ENCODE data around the gene ANAPC7.

Gene ANAPC7

DNA sequence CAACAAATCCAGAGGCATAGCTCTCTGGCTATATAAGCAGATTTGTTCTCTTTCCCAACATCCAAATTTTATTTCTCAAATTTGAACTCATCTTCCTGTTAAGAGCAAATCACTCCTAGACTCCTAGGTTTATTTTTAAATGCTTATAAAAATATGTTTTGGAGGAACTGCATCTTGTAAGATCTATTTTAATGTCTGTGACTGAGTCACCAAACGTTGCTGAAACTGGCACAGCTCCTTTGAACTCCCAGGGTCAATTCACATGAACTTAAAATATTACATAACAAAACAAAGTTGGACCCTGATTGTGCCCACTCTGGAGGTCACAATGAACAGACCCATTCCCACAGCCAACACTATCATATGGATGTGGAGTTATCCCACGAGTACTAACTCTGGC is 23.9 kb downstream of the ANAPC7 start:
- TF ChIP-seq GATA2 (IDR thresholded peaks at IDR 0.05; ENCODE audit: low read depth, low read length) (no peak), GATA3 (IDR thresholded peaks at IDR 0.05; ENCODE audit: low read depth, low read length) (no peak)

DNA sequence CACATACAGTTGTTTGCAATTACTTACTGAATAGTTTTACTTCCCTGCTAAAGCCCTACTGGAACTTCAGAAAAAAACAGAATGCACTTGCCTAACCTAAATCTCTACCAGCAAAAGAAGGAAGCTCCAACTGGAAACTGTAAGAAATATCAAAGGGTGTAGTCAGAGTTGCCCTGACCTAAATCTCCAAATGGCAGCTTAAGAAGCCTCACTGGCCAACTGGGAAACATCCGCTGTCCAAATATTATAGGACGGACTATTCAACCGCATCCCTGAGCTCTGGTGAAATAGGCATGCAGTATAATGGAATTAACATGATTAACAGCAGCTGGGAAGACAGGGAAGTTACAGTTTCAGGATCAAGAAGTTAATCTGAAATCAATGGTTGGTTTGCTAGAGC is 24.3 kb downstream of the ANAPC7 start:
- TF ChIP-seq GATA3 (IDR thresholded peaks at IDR 0.05; ENCODE audit: low read depth, low read length) = no peak
- no peak for TF ChIP-seq GATA2 (IDR thresholded peaks at IDR 0.05; ENCODE audit: low read depth, low read length)

DNA sequence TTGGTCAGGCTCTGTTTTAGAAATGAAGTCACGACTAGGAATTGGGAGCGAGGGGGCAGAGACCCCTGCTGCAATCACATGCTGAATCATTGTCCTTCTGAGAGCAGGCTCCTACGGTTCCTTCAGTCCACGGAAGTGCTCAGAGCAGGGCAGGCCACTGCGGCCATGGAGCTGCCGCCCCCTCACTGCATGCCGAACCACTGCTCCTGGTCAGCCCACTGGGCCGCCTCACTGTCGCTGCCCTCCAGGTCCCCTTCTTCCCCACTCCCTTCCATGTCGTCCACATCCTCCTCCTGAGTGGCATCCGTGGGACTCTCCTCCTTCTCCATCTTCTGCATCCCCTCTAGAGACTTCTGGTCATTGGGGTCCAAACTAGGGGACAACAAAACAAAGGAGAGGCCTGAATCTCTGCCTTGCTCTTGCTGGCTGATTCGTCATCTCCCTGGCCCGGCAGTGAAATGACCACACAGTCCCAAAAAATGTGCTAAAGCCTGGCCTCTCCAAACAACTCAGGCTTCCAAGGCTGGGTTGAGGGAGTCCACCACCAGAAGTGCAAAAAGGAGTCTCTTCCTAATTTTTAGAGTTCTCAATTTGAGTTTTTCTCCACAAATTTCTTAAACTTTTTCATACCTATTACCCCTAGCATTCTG is 29.4 kb downstream of the ANAPC7 start:
- TF ChIP-seq GATA2 (IDR thresholded peaks at IDR 0.05; ENCODE audit: low read depth, low read length) (no peak), GATA3 (IDR thresholded peaks at IDR 0.05; ENCODE audit: low read depth, low read length) (no peak)

DNA sequence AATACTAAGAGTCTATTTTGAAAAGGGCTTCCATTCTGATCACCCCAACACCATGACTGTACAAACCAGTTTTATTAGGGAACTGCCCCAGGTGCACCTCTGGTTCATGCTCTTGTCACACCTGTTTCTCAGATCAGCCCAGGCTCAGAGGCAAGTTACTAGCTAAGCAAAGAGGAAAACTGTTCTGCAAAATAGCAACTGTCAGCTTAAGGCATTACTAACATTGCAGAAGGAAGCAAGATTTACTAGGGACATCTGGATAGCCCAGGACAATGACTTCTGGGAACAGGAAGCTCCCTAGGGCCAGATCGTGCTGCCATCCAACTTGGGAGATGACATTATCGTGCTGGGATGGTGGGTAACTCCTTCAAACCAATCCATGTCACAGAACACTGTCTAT is 30.1 kb downstream of the ANAPC7 start:
- TF ChIP-seq GATA2 (IDR thresholded peaks at IDR 0.05; ENCODE audit: low read depth, low read length) (no peak), GATA3 (IDR thresholded peaks at IDR 0.05; ENCODE audit: low read depth, low read length) (no peak)

DNA sequence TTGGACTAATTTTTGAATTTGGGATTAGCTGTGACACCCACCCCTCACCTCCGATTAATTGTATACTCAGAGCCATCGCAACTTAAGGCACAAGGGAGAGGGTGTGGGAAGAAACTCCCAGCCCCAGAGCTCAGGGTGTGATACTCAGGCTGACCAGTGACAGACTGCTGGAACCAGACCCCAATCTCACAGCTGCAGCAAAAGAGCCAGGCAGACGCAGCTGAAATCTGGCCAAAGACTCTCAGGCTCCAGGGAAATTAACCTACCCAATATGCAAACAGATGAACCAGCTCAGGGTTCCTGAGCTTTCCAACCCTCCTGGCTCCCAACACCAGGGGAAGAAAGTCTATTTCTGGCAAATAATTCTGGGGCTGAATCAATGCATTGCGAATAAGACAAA is 30.5 kb downstream of the ANAPC7 start:
- no peak for TF ChIP-seq GATA3 (IDR thresholded peaks at IDR 0.05; ENCODE audit: low read depth, low read length)
- no peak for TF ChIP-seq GATA2 (IDR thresholded peaks at IDR 0.05; ENCODE audit: low read depth, low read length)

DNA sequence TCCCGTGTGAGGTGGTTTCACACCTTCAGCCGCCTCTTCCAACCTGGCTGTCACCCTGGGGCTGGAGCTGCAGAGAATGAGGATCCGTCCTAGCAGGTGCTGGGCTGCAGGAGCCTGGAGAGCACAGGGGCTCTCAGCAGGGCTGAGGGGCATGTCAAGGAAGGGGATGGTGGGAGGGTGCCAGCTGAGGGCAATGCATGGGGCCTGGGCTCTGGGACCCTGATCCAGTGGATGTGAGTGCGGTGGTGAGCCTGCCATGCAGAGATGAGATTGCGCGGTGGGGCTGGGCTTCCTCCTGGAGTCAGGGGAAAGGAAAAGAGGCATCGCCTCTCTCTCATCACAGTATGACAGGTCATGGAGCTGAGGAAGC is 31.5 kb downstream of the ANAPC7 start:
- no peak for TF ChIP-seq GATA3 (IDR thresholded peaks at IDR 0.05; ENCODE audit: low read depth, low read length)
- TF ChIP-seq GATA2 (IDR thresholded peaks at IDR 0.05; ENCODE audit: low read depth, low read length) = no peak

DNA sequence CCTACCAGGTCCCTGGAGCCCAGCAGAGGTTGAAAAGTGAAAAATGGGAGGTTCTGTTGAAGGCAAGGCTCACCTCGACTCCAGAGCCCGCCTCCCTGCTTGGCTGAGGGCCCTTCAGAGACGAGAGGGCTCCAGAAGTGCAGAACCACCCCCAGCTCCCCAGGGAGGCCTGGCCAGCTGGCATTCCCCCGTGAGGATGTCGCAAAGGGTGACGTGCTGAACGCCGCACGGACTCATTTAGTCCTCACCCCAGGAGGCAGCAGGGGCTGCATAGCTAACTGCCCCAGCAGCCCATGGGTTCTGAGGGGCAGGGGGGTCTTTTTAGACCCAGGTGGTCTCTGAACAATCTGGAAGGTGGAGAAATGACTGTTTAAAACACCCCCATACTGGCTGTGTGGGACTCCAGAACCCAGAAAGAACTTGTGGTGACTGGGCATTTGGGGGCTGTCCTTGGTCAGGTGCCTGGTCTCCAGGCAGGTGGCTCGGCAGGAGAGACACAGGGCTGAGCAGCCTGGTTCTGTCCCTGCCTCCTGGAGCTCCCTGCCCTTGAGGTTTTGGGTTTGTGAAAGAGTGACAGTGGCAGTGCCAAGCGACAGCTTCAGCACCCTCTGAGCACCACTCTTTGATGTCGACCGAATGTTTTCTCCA is 32.0 kb downstream of the ANAPC7 start:
- TF ChIP-seq GATA3 (IDR thresholded peaks at IDR 0.05; ENCODE audit: low read depth, low read length) (no peak), GATA2 (IDR thresholded peaks at IDR 0.05; ENCODE audit: low read depth, low read length) (no peak)

DNA sequence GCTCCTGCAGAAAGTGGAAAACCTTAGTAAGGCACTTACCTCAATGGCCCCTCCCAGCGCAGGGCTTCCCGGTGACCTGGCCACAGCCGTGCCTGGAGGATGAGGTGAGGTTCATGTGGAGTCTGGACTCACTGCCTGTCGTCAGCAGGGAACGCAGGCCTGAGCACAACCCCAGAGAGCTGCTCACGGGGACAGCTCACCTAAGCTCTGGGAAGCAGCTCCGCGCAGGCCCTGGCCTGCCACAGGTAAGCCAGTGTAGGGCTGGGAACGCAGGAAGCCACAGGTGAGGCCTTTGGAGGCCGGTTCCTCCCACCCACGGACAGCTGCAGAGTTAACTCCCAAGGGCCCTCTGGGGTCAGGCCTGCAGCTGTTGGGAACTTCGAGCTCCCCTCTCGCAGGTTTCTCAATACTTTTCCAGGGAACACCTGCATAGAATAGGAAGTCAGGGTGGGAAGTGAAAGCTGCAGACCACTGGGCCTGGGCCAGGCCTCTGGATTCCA is 32.7 kb downstream of the ANAPC7 start:
- TF ChIP-seq GATA2 (IDR thresholded peaks at IDR 0.05; ENCODE audit: low read depth, low read length) = no peak
- TF ChIP-seq GATA3 (IDR thresholded peaks at IDR 0.05; ENCODE audit: low read depth, low read length) = no peak

DNA sequence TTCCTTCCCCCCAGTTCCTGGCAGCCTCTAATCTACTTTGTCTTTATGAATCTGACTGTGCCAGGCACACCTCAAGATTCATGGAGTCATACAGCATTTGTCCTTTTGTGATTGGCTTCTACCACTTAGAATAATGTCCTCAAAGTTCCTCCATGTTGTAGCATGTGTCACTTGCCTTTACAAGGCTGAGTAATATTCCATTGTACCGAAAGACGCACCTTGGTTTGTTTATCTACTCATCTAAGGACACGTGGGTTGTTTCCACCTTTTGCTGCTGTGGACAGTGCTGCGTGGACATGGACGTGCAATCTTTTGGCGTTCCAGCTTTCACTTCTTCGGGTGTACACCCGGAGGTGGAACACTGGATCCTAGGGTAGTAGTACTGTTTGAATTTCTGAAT is 33.5 kb downstream of the ANAPC7 start:
- TF ChIP-seq GATA2 (IDR thresholded peaks at IDR 0.05; ENCODE audit: low read depth, low read length) (no peak), GATA3 (IDR thresholded peaks at IDR 0.05; ENCODE audit: low read depth, low read length) (no peak)

DNA sequence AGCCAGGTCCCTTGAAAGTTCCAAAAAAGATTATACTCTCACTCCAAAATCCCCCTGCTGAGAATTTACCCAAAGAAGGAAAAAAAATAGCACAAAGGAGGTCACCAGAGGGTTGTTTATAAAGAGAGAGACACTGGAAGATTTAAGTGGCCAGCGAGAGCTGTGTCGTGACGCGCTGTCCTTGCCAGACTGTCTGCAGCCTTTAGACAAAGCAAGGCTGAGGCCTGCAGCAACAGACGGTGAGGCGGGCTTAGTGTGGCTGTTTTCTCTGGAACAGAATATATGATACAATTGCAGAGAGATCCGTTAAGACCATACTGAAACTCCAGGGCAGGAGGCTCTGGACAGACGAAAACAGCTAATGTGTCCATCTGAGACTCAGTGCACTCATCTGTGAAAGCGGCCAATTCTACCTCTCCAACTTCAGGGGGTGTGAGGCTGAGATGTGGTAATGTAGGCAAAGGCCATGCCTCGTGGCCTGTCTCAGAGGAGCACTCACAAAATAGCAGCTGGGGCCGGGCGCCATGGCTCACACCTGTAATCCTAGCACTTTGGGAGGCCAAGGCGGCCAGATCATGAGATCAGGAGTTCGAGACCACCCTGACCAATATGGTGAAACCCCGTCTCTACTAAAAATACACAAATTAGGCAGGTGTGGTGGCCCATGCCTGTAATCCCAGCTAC is 36.2 kb downstream of the ANAPC7 start:
- TF ChIP-seq GATA2 (IDR thresholded peaks at IDR 0.05; ENCODE audit: low read depth, low read length) = no peak
- no peak for TF ChIP-seq GATA3 (IDR thresholded peaks at IDR 0.05; ENCODE audit: low read depth, low read length)

DNA sequence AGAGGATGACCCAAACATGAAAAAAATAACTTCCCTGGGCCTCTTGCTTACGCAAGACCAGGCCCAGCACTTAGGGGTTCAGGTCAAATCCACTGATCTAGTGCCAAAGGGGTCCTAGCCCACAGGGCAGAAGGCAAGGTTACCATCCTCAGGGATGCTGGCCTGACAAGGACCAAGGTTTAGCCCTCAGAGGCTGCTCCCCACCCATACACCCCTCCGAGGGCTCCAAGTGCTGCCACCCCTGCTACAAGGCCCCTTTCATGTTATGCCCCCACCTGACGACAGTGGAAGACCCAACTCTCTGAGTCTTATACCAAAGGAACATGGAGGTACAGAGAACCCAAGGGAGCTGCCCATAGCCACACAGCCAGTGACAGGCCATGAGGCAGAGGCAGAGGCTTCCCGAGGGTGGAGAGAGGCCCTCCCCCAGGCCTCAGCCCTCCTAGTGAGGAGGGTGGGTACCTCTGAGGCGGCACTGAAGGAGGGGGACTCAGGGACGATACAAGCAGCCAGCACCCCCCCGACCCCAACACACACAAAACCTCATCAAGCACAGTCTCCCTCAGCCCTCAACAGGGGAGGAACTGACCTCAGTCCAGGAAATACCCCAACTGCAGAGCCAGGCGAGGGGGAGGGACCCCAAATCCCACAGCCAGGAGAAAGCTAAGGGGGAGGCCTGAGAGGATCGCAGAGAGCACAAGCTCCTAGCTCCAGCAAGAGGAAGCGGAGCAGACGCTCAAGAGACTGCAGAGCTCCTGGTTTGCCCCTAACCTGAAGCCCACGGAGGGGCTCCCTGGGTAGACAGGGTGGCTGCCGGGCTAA is 37.0 kb downstream of the ANAPC7 start:
- no peak for TF ChIP-seq GATA3 (IDR thresholded peaks at IDR 0.05; ENCODE audit: low read depth, low read length)
- no peak for TF ChIP-seq GATA2 (IDR thresholded peaks at IDR 0.05; ENCODE audit: low read depth, low read length)

DNA sequence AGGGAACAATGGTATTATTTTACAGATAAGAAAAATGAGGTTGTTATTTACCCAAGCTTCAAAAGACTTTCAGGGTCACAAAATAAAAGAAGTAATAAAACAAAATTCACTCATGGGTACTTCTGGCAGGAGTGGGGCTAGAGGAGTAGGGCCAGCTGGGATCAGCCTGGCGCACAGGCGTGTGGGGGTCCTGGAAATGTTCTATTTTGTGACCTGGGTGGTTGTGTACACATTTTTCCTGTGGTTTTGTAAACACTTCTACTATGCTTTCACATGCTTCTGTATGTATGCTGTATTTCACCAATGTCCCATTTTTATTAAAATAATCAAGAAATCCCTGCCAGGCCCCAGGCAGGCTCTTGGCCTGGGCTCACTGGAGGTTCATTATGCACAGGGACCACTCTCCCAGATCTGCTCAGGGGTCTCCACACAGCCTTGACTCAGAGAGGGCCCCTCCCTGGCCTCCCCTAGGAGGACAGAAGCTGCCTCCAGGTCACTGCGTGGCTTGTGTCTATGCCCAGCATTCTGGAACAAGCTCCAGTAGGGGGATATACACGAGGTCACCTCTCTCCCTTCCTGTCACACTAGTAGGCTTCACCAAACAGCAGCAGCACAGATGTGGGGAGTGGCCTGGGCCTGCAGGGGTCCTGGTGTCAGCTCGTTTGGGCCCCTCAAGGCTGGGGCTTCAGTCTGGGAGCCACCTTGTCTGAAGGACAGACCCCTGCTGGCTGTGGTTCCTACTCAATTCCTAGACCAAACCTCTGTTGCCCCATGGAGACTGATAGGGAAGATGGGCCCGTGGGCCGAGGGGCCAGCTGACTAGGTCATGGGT is 37.8 kb downstream of the ANAPC7 start:
- TF ChIP-seq GATA3 (IDR thresholded peaks at IDR 0.05; ENCODE audit: low read depth, low read length) = no peak
- no peak for TF ChIP-seq GATA2 (IDR thresholded peaks at IDR 0.05; ENCODE audit: low read depth, low read length)

DNA sequence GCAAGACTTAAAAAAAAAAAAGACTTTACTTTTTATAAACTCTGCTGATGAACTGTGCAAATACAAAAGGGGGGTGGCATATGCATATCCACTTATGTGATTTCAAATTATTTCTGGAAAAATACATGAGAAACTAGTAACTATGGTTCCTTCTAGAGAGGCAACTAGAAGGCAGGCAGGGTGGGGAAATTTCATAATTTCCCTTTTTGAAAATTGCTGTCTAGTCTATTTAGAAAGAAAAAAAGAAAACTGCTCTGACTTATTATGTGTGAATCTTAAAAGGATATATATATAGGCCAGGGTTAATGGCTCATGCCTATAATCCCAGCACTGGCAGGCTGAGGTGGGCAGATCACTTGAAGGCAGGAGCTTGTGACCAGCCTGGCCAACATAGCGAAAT is 42.3 kb downstream of the ANAPC7 start:
- TF ChIP-seq GATA2 (IDR thresholded peaks at IDR 0.05; ENCODE audit: low read depth, low read length) = no peak

Measured in SH-SY5Y (cell line).